ENCODE results near the gene ZNF335.
"Not testable (repeated sequence)": the region's sequence is repeated elsewhere in the genome, so short reads cannot be mapped to it uniquely, and the experiment has no call there.

The ZNF335 gene

GRCh38 chr20:45972500-45973183 is 639 bp upstream of the ZNF335 start:
- peak; percentile 95 for DNase-seq (ENCODE audit: low read depth)

- no peak for DNase-seq (ENCODE audit: low read depth)
Observed at GRCh38 chr20:45971425-45971674, 653 bp downstream of the ZNF335 start.

DNA sequence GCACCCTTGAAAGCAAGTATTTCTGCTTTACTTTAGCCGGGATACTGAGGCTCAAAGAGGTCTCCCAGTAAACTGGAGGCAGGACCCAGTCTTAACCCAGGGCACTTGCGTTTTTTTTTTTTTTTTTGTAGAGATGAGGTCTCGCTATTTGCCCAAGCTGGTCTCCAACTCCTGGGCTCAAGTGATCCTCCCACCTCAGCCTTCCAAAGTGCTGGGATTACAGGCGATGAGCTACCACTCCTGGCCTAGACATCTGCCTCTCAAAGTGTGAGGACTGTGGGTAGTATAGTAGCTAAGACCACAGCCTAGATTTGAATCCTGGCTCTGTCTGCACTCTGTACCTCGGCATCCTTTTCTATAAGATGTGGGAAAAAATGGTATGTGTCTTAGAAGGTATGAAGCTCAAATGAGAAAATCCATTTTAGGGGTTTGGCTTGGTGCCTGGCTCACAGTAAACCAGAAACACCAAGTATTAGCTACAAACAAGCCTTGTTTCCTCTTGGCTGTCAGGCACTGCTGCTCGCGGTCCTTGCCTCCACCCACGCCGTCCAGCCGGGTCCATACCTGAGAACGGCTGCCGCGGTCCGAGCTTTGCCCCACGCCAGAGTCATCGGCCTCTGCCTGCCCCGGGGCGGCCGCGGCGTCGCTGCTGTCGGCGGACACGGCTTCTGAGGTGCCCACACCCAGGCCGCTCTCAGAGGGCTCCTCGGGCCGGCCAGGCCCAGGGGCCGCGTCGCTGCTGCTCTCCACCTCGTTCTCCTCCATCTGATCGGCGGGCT is 1.2 kb downstream of the ZNF335 start:
- peak; percentile 41 for DNase-seq (ENCODE audit: low read depth)

DNA sequence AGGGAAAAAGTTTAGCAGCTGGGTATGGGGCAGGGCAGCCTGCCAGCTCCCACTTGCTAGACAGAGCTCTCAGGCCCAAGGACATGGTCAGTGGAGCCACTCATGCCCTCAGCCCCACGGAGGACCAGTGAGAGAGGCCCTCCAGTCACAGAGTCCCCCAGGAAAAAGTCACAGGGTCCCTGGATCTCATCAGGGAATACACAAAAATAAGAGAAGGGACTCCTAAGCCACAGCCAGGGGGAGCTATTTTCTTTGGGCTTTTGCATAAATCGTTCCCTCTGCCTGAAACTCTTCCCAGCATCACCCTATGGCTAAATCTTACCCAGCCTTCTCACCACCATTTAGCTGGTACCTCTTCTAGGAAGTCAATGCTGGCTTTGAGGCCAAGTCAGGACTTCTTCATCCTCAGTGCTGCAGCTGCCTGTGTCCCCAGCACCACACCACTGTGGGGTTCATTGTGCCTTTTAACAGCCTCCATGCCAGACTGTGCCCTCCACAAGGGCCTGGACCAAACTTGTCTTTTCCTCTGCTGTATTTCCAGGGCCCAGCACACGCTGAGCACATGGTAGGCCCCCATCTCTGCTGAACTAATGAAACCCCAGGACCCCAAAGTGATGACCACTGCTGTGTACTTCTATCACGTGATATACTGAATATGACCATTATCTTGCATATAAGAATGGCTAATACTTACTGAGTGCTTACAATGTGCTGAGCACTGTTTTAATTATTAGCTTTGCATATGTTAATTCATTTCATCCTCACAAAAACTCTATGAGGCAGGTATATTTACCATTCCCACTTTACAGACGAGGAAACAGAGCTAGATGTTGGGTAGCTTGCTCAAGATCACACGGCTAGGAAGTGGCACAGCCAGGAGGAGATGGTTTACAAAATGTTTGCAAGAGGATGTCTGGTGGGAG is 2.0 kb downstream of the ZNF335 start:
- DNase-seq (ENCODE audit: low read depth) = peak; percentile 73

DNA sequence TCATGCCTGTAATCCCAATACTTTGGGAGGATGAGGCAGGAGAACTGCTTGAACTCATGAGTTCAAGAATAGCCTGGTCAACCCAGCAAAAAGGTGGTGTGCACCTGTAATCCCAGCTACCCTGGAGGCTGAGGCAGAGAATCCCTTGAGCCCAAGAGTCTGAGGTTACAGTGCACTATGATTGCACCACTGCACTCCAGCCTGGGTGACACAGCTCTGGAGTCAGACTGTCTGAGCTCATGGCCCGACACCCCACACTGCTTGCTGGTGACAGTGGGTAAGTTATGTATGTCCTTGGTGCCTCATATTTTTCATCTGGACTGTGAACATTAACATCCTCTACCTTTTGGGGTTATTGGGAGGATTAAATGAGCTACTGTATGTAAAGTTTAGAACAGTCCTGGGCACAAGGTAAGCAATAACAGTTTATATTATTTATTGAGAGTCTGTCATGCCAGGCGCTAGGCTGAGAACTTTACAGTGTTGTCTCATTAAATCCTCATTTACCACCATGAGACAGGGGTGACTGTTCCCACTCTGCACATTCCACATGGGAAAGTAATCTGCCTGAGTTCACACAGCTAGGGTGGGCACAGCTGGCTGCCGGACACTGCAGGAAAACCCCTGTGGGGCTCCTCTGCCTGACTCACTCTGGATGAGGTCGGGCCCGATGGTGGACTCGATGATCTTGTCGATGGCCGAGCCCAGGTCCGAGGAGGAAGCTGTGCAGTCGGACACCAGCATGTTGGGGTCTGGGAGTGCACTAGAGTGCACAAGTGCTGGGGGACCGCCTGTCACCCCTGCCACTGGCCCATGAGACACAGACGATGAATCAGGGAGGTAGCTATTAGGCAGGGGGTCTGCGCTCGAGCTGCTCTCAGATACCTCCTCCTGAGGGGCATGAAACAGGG is 2.9 kb downstream of the ZNF335 start:
- DNase-seq (ENCODE audit: low read depth) = peak; percentile 71

- no peak for DNase-seq (ENCODE audit: low read depth)
Observed at GRCh38 chr20:45968081-45968671, 3.8 kb downstream of the ZNF335 start.

GRCh38 chr20:45967551-45968080 is 4.4 kb downstream of the ZNF335 start:
- DNase-seq (ENCODE audit: low read depth) = no peak

DNA sequence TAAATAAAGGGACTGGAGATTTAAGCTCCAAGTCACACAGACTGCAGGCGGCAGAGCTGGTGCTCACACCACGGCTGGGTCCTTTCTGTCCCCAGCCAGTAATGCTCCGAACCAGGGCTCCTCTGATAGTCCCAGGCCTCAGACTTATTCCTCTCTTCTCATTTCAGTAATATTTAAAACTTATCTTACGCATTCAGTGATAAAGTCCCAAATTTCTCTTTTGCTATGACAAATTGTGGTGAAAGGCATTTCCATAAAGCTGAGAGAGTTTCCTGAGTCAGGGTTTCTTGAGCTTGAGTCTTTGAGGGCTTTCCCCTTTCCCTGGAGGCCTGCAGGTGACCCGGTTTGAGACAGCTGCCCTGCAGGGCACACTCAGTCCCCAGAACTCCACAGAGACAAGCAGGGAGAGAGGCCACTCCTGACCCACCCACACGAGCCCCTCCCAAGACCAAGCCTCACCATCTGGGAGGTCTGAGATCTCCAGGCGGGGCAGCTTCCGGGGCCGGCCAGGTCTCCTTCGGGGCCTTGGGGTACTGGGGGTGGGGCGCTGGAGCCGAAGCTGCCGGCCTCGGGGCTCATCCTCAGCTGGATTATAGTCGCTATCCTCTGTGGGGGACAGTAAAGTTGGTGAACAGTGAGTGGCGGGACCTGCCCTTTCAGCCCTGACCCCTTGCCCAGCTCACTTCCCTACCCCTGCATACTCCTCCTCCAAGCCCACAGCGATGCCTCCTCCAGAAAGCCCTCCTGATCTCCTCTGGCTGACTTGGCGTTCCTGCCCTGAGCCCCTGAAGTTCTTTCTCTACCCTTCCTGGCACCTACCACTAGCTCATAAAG is 6.6 kb downstream of the ZNF335 start:
- no peak for DNase-seq (ENCODE audit: low read depth)

DNA sequence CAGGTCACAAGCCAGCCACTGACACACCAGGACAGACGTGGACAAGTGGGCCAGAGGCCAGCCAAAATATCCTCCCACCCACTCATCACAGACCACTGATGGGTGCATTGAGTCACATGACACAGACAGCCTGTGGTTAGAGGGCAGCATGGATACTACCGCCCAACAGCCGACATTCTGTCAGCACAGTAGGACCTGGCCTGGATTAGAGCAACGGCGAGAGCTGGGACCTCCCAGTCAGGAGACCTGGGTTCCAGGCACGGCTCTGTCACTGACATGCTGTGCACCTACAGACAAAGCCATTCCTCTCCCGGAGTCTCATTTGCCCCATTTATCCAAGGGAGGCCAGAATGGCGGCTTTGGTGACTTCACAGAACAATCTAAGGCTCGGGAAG is 8.0 kb downstream of the ZNF335 start:
- no peak for DNase-seq (ENCODE audit: low read depth)

GRCh38 chr20:45963059-45964005 is 8.7 kb downstream of the ZNF335 start:
- peak; percentile 53 for DNase-seq (ENCODE audit: low read depth)

DNA sequence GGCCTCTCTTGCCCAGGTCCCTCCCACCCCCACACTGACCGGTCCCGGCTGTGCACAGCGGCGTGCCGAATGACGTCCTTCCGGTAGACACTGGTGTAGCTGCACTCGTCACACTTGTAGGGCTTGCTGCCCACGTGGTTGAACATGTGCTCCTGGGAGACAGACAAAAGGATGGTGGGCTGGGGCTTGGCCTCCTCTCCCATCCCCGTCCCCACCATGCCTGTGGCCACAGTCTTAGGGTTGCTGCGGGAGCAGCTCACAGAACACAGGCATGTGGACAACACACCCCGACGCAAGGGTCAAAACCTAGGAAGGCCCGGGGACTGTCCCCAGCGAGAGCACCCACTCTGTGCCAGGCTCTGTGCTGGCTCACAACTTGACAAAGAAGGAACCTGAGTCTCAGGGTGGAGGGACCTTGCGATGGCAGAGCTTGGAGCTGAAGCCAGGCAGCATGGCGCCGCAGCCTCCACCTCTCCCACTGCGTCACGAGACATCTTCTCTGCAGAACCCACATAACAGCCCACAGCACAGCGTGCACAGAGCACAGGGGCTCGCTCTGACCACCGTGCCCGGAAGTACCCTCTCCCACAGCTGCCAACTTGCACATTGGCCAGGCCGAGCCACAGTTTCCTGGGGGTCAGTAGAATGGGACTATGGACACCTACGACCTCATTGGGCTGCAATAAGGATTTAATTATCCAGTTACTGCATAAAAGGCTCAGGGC is 9.8 kb downstream of the ZNF335 start:
- DNase-seq (ENCODE audit: low read depth) = no peak

DNA sequence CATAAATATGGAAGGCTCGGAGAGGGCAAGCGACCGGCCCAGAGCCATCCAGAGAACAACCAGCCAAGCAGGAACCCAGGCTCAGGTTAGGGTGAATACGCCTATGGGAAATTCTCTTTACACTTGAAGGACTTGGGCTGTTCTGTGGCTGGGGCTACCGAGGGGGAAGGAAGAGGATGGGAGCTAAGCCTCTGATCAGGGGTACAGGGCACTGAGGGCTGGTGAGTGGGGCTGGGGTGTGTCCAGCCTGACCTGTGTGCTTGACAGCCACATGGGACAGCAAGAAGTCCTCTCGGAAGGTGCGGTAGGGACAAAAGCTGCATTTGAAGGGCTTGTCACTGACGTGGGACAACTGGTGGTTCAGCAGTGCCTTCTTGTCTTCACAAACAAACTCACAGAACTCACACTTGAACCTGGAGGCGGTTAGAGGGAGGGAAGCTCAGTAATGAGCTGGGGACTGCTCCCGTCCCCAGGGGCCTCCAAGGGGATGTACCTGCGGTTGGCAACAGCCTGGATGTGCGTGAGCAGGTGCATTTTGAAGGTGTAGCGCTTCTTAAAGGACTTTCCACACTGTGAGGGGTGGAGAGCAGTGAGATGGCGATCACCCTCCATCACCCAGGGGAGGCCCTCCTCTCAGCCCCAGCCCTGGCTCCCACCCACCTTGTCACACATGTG is 11.9 kb downstream of the ZNF335 start:
- DNase-seq (ENCODE audit: low read depth) = no peak

GRCh38 chr20:45959126-45959525 is 12.9 kb downstream of the ZNF335 start:
- no peak for DNase-seq (ENCODE audit: low read depth)

- DNase-seq (ENCODE audit: low read depth) = no peak
Observed at GRCh38 chr20:45958593-45958992, 13.4 kb downstream of the ZNF335 start.

DNA sequence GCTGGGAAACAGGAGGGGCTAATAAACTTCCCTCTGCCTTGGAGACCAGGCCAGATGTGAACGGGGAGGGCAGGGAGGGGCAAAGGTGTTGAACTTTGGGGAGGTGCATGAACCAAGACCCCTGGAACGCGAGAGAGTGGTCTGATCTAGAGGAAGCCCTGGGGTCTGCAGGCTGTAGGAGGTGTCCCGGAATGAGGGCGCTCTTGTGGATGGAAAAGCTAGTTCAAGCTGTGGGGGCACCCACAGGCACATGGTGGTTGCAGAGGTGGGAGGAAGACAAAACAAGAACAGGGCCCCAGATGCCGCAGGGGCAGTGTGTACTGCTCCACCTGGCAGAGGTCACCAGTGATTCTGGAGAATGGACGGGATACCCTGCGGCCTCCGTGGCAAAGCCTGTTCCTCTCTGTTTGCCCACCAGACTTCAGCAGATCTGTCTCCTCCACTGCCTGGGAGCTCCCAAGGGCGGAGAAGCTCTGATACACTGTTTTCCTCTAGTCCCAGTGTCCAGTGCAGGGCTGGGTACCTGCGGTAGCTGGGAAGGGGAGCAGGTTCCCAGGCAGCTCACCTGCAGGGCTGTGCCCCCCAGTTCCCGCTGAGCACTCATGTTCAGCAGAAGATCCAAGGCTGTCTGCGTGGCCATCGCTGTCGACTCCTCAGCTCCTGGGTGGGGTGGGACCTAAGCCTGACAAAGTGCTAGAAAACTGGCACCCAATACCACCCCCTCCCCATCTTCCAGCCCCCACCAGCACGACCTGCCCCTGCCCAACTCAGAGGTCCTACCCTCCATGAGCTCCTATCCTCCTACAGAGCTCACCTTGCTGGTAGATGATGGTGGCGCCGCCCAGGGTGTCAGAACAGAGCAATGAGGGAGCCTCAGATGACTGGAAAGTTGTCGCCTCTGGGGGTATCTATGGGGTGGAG is 14.7 kb downstream of the ZNF335 start:
- DNase-seq (ENCODE audit: low read depth) = no peak

GRCh38 chr20:45956326-45956725 is 15.7 kb downstream of the ZNF335 start:
- not testable (repeated sequence) for DNase-seq (ENCODE audit: low read depth)

DNA sequence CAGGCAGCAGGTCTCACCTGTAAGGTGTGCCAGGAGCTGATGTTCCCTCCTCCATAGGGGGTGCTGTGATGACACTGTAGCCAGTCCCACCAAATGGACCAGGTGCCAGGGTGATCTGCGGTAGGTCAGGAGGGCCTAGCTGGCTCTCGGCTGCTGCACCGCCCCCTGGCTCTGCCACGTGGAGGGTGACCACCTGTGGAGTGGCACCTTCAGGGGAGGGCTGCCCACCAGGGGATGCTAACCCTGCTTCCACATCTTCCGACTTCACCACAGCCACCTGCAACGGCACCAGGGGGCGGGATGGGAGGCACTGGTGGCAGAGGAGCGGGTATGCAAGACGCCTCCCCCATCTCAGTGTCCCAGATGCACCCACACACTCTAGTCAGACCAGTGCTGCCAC is 18.3 kb downstream of the ZNF335 start:
- DNase-seq (ENCODE audit: low read depth) = no peak
